Vagina (tissue), 2 donors: Measurements from ENCODE around the gene HAPSTR1.

Source experiments
- POLR2A ChIP-seq, 2 donors: fragments of 450-650 bp; IDR thresholded peaks; one replicate each; pipeline ENCODE4 v1.6.1; 2017; ENCODE audit warnings: antibody characterized with exemption in 2 of 2, mild to moderate bottlenecking in 2 of 2, moderate library complexity in 2 of 2
- TF ChIP-seq, protein P1 (sequence below), 3 experiments: fragments of 450-650 bp in 2 of 3; fragments of 200-600 bp in 1 of 3; sonication (generic) in 1 of 3; IDR thresholded peaks; one replicate each; pipeline ENCODE4 v1.5.1; 2017 to 2019; ENCODE audit warnings: antibody characterized with exemption in 3 of 3, mild to moderate bottlenecking in 2 of 3, moderate library complexity in 2 of 3

DNA sequence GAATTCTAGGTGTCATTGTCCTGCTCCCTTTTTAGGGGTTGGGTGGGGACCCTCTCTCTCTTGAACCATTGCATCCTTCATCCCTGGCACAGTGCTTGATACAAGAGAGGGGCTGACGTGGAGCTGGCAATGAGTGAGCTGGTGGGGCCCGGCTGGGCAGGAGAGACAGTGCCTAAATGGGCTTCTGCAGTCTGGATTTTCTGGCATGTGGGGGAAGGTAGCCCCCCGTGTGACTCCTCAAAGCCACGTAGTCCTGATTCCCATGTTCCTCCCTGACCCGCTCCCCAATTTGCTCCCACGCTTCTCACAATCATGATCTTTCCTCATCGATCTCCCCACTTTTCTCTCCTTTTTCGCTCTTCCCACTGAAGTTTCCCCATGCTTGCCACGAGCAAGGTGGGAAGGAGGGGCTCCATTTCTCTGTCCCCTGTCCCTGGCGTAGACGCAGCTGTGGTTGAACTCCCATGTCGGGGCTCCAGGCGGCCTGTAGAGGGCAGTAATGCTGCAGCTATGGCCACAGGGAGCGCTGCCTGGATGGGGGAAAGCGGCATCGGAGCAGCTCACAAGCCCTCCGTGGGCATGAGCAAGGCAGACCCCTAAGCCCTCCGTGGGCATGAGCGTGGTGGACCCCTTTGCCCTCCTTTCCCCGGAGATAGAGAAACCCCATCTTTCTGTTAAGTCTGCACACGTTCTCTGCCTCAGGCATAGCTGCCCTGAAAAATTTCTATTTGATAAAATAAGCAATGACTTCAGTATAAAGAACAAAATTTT is 47.5 kb downstream of the HAPSTR1 start:
- TF ChIP-seq, protein P1, sequence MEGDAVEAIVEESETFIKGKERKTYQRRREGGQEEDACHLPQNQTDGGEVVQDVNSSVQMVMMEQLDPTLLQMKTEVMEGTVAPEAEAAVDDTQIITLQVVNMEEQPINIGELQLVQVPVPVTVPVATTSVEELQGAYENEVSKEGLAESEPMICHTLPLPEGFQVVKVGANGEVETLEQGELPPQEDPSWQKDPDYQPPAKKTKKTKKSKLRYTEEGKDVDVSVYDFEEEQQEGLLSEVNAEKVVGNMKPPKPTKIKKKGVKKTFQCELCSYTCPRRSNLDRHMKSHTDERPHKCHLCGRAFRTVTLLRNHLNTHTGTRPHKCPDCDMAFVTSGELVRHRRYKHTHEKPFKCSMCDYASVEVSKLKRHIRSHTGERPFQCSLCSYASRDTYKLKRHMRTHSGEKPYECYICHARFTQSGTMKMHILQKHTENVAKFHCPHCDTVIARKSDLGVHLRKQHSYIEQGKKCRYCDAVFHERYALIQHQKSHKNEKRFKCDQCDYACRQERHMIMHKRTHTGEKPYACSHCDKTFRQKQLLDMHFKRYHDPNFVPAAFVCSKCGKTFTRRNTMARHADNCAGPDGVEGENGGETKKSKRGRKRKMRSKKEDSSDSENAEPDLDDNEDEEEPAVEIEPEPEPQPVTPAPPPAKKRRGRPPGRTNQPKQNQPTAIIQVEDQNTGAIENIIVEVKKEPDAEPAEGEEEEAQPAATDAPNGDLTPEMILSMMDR (IDR thresholded peaks at IDR 0.05) = peak; percentile 25 to 75 (median 58)
- no peak for TF ChIP-seq POLR2A (IDR thresholded peaks at IDR 0.05)
